HEK293 (cell line): ENCODE results near the gene PMS1.

Experiments used
- FEZF1 ChIP-seq: fragments of 450-650 bp; formaldehyde crosslinking; IDR thresholded peaks from 2 replicates; pipeline ENCODE4 v1.5.1; 2016; ENCODE audit warnings: missing biosample characterization, missing genetic modification characterization
- HOXA7 ChIP-seq: sonication (generic); formaldehyde crosslinking; IDR thresholded peaks from 2 replicates; pipeline ENCODE4 v1.8.1; 2022; ENCODE audit warnings: missing genetic modification reagents, borderline replicate concordance
- IKZF3 ChIP-seq: fragments of 450-650 bp; IDR thresholded peaks from 2 replicates; pipeline ENCODE4 v1.5.0; 2018; ENCODE audit warnings: missing biosample characterization, mild to moderate bottlenecking, missing genetic modification characterization, moderate library complexity
- ZBTB17 ChIP-seq: fragments of 450-650 bp; formaldehyde crosslinking; IDR thresholded peaks from 2 replicates; pipeline ENCODE4 v1.5.1; 2016; ENCODE audit warnings: missing biosample characterization, missing genetic modification characterization
- ZBTB21 ChIP-seq: fragments of 450-650 bp; formaldehyde crosslinking; IDR thresholded peaks from 2 replicates; pipeline ENCODE4 v1.5.1; 2017; ENCODE audit warnings: missing biosample characterization, missing genetic modification characterization
- ZBTB7A ChIP-seq: fragments of 450-650 bp; formaldehyde crosslinking; IDR thresholded peaks from 2 replicates; pipeline ENCODE4 v1.5.1; 2016; ENCODE audit warnings: low read depth, missing biosample characterization, missing genetic modification characterization
- ZFP69B ChIP-seq: fragments of 450-650 bp; formaldehyde crosslinking; IDR thresholded peaks from 2 replicates; pipeline ENCODE4 v1.5.1; 2016; ENCODE audit warnings: missing biosample characterization, missing genetic modification characterization
- ZNF10 ChIP-seq: fragments of 450-650 bp; formaldehyde crosslinking; IDR thresholded peaks from 2 replicates; pipeline ENCODE4 v1.5.1; 2017; ENCODE audit warnings: missing biosample characterization, missing genetic modification characterization
- ZNF132 ChIP-seq: fragments of 450-650 bp; formaldehyde crosslinking; IDR thresholded peaks from 2 replicates; pipeline ENCODE4 v1.5.1; 2017; ENCODE audit warnings: missing biosample characterization, missing genetic modification characterization, borderline replicate concordance
- ZNF16 ChIP-seq: fragments of 450-650 bp; formaldehyde crosslinking; IDR thresholded peaks from 2 replicates; pipeline ENCODE4 v1.5.1; 2016; ENCODE audit warnings: low read depth, missing biosample characterization, missing genetic modification characterization
- ZNF311 ChIP-seq: fragments of 450-650 bp; formaldehyde crosslinking; IDR thresholded peaks from 2 replicates; pipeline ENCODE4 v1.5.1; 2017; ENCODE audit warnings: missing biosample characterization, missing genetic modification characterization, borderline replicate concordance
- ZNF341 ChIP-seq: fragments of 450-650 bp; formaldehyde crosslinking; IDR thresholded peaks from 2 replicates; pipeline ENCODE4; 2016; ENCODE audit warnings: low read depth, missing biosample characterization, missing genetic modification characterization
- ZNF404 ChIP-seq: fragments of 450-650 bp; formaldehyde crosslinking; IDR thresholded peaks from 2 replicates; pipeline ENCODE4 v1.5.1; 2017; ENCODE audit warnings: missing biosample characterization, missing genetic modification characterization
- ZNF416 ChIP-seq: fragments of 450-650 bp; formaldehyde crosslinking; IDR thresholded peaks from 2 replicates; pipeline ENCODE4 v1.5.1; 2016; ENCODE audit warnings: missing biosample characterization, missing genetic modification characterization
- ZNF473 ChIP-seq: fragments of 450-650 bp; formaldehyde crosslinking; IDR thresholded peaks from 2 replicates; pipeline ENCODE4 v1.5.1; 2017; ENCODE audit warnings: missing biosample characterization, missing genetic modification characterization
- ZNF510 ChIP-seq: fragments of 450-650 bp; formaldehyde crosslinking; IDR thresholded peaks from 2 replicates; pipeline ENCODE4 v1.5.1; 2018; ENCODE audit warnings: mild to moderate bottlenecking, missing genetic modification characterization, missing biosample characterization; ENCODE audit not compliant: insufficient replicate concordance
- ZNF544 ChIP-seq: fragments of 450-650 bp; formaldehyde crosslinking; IDR thresholded peaks from 2 replicates; pipeline ENCODE4 v1.5.0; 2017; ENCODE audit warnings: missing biosample characterization, missing genetic modification characterization
- ZNF600 ChIP-seq: fragments of 450-650 bp; formaldehyde crosslinking; IDR thresholded peaks from 2 replicates; pipeline ENCODE4 v1.5.1; 2016; ENCODE audit warnings: missing biosample characterization, missing genetic modification characterization
- ZSCAN16 ChIP-seq: fragments of 450-650 bp; formaldehyde crosslinking; IDR thresholded peaks from 2 replicates; pipeline ENCODE4 v1.5.1; 2016; ENCODE audit warnings: missing biosample characterization, missing genetic modification characterization
- ZXDB ChIP-seq: fragments of 450-650 bp; formaldehyde crosslinking; IDR thresholded peaks from 2 replicates; pipeline ENCODE4 v1.5.1; 2016; ENCODE audit warnings: missing biosample characterization, missing genetic modification characterization
- TF ChIP-seq, protein P1 (sequence below): fragments of 450-650 bp; formaldehyde crosslinking; IDR thresholded peaks from 2 replicates; pipeline ENCODE4 v1.5.1; 2016; ENCODE audit warnings: missing biosample characterization, missing genetic modification characterization
- TF ChIP-seq, protein P2 (sequence below): fragments of 450-650 bp; formaldehyde crosslinking; IDR thresholded peaks from 2 replicates; pipeline ENCODE4 v1.5.1; 2016; ENCODE audit warnings: missing biosample characterization, missing genetic modification characterization
- TF ChIP-seq, protein P3 (sequence below): fragments of 450-650 bp; formaldehyde crosslinking; IDR thresholded peaks from 2 replicates; pipeline ENCODE4 v1.5.1; 2016; ENCODE audit warnings: missing biosample characterization, missing genetic modification characterization
- TF ChIP-seq, protein P4 (sequence below): fragments of 450-650 bp; formaldehyde crosslinking; IDR thresholded peaks from 2 replicates; pipeline ENCODE4 v1.5.1; 2016; ENCODE audit warnings: missing biosample characterization, missing genetic modification characterization
- TF ChIP-seq, protein P5 (sequence below): fragments of 450-650 bp; formaldehyde crosslinking; IDR thresholded peaks from 2 replicates; pipeline ENCODE4 v1.5.1; 2016; ENCODE audit warnings: missing biosample characterization, missing genetic modification characterization
- TF ChIP-seq, protein P6 (sequence below): fragments of 450-650 bp; IDR thresholded peaks from 2 replicates; pipeline ENCODE4 v1.5.1; 2018; ENCODE audit warnings: missing biosample characterization, mild to moderate bottlenecking, missing genetic modification characterization
- TF ChIP-seq, protein P7 (sequence below): fragments of 450-650 bp; formaldehyde crosslinking; IDR thresholded peaks from 2 replicates; pipeline ENCODE4 v1.5.1; 2016; ENCODE audit warnings: missing biosample characterization, missing genetic modification characterization

Gene PMS1

DNA sequence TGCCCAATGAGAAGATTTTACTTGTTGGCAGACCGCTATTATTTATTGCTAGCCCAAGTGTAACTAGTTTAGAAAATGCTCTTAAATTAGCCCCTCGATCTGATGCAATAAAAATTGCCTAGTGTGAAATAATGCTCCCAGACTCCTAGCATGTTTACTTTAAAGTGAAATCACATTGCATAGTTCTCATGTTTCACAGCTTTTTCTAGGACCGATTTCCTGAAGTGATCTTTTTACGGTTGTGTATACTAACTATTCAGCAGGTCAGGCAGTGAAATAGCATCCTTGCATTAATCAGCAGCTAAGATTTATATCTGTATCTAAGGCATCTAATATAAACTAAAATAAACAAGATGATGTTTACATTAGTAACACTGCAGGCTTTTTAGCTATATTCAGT is 52.4 kb downstream of the PMS1 start (continued):
- TF ChIP-seq, protein P1, sequence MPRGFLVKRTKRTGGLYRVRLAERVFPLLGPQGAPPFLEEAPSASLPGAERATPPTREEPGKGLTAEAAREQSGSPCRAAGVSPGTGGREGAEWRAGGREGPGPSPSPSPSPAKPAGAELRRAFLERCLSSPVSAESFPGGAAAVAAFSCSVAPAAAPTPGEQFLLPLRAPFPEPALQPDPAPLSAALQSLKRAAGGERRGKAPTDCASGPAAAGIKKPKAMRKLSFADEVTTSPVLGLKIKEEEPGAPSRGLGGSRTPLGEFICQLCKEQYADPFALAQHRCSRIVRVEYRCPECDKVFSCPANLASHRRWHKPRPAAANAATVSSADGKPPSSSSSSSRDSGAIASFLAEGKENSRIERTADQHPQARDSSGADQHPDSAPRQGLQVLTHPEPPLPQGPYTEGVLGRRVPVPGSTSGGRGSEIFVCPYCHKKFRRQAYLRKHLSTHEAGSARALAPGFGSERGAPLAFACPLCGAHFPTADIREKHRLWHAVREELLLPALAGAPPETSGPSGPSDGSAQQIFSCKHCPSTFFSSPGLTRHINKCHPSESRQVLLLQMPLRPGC (tag by site-specific recombination), result peak; percentile 87
- TF ChIP-seq ZSCAN16 (tag by site-specific recombination), result no peak
- TF ChIP-seq IKZF3, result peak; percentile 97
- peak; percentile 99 for TF ChIP-seq FEZF1 (tag by site-specific recombination)
- TF ChIP-seq ZNF510 (tag by site-specific recombination), result no peak
- no peak for TF ChIP-seq ZNF16
- TF ChIP-seq ZNF132 (tag by site-specific recombination), result no peak
- no peak for TF ChIP-seq ZNF10
- TF ChIP-seq, protein P2, sequence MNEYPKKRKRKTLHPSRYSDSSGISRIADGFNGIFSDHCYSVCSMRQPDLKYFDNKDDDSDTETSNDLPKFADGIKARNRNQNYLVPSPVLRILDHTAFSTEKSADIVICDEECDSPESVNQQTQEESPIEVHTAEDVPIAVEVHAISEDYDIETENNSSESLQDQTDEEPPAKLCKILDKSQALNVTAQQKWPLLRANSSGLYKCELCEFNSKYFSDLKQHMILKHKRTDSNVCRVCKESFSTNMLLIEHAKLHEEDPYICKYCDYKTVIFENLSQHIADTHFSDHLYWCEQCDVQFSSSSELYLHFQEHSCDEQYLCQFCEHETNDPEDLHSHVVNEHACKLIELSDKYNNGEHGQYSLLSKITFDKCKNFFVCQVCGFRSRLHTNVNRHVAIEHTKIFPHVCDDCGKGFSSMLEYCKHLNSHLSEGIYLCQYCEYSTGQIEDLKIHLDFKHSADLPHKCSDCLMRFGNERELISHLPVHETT, result 0 out of 2 replicates have a peak, but pooled peaks have one; percentile 32
- TF ChIP-seq ZNF341 (tag by site-specific recombination), result no peak
- TF ChIP-seq, protein P3, sequence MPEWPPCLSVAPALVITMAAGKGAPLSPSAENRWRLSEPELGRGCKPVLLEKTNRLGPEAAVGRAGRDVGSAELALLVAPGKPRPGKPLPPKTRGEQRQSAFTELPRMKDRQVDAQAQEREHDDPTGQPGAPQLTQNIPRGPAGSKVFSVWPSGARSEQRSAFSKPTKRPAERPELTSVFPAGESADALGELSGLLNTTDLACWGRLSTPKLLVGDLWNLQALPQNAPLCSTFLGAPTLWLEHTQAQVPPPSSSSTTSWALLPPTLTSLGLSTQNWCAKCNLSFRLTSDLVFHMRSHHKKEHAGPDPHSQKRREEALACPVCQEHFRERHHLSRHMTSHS, result peak; percentile 69
- TF ChIP-seq ZXDB (tag by site-specific recombination), result peak; percentile 87
- TF ChIP-seq, protein P4, sequence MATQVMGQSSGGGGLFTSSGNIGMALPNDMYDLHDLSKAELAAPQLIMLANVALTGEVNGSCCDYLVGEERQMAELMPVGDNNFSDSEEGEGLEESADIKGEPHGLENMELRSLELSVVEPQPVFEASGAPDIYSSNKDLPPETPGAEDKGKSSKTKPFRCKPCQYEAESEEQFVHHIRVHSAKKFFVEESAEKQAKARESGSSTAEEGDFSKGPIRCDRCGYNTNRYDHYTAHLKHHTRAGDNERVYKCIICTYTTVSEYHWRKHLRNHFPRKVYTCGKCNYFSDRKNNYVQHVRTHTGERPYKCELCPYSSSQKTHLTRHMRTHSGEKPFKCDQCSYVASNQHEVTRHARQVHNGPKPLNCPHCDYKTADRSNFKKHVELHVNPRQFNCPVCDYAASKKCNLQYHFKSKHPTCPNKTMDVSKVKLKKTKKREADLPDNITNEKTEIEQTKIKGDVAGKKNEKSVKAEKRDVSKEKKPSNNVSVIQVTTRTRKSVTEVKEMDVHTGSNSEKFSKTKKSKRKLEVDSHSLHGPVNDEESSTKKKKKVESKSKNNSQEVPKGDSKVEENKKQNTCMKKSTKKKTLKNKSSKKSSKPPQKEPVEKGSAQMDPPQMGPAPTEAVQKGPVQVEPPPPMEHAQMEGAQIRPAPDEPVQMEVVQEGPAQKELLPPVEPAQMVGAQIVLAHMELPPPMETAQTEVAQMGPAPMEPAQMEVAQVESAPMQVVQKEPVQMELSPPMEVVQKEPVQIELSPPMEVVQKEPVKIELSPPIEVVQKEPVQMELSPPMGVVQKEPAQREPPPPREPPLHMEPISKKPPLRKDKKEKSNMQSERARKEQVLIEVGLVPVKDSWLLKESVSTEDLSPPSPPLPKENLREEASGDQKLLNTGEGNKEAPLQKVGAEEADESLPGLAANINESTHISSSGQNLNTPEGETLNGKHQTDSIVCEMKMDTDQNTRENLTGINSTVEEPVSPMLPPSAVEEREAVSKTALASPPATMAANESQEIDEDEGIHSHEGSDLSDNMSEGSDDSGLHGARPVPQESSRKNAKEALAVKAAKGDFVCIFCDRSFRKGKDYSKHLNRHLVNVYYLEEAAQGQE (tag by site-specific recombination), result no peak
- TF ChIP-seq ZBTB7A (tag by site-specific recombination), result no peak
- TF ChIP-seq, protein P5, sequence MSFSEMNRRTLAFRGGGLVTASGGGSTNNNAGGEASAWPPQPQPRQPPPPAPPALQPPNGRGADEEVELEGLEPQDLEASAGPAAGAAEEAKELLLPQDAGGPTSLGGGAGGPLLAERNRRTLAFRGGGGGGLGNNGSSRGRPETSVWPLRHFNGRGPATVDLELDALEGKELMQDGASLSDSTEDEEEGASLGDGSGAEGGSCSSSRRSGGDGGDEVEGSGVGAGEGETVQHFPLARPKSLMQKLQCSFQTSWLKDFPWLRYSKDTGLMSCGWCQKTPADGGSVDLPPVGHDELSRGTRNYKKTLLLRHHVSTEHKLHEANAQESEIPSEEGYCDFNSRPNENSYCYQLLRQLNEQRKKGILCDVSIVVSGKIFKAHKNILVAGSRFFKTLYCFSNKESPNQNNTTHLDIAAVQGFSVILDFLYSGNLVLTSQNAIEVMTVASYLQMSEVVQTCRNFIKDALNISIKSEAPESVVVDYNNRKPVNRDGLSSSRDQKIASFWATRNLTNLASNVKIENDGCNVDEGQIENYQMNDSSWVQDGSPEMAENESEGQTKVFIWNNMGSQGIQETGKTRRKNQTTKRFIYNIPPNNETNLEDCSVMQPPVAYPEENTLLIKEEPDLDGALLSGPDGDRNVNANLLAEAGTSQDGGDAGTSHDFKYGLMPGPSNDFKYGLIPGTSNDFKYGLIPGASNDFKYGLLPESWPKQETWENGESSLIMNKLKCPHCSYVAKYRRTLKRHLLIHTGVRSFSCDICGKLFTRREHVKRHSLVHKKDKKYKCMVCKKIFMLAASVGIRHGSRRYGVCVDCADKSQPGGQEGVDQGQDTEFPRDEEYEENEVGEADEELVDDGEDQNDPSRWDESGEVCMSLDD (tag by site-specific recombination), result no peak
- peak; percentile 63; the same call in 1 of the 2 replicates for TF ChIP-seq ZFP69B (tag by site-specific recombination)
- no peak for TF ChIP-seq ZNF544
- TF ChIP-seq, protein P6, sequence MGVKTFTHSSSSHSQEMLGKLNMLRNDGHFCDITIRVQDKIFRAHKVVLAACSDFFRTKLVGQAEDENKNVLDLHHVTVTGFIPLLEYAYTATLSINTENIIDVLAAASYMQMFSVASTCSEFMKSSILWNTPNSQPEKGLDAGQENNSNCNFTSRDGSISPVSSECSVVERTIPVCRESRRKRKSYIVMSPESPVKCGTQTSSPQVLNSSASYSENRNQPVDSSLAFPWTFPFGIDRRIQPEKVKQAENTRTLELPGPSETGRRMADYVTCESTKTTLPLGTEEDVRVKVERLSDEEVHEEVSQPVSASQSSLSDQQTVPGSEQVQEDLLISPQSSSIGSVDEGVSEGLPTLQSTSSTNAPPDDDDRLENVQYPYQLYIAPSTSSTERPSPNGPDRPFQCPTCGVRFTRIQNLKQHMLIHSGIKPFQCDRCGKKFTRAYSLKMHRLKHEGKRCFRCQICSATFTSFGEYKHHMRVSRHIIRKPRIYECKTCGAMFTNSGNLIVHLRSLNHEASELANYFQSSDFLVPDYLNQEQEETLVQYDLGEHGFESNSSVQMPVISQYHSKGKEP (tag by site-specific recombination), result peak; percentile 96
- TF ChIP-seq ZNF473, result no peak
- no peak for TF ChIP-seq HOXA7 (CRISPR knock-in tag)
- TF ChIP-seq ZNF416, result no peak
- peak; percentile 26; the same call in 1 of the 2 replicates for TF ChIP-seq ZBTB21 (tag by site-specific recombination)
- peak; percentile 69 for TF ChIP-seq ZBTB17 (tag by site-specific recombination)
- no peak for TF ChIP-seq ZNF600 (tag by site-specific recombination)
- no peak for TF ChIP-seq ZNF404
- TF ChIP-seq, protein P7, sequence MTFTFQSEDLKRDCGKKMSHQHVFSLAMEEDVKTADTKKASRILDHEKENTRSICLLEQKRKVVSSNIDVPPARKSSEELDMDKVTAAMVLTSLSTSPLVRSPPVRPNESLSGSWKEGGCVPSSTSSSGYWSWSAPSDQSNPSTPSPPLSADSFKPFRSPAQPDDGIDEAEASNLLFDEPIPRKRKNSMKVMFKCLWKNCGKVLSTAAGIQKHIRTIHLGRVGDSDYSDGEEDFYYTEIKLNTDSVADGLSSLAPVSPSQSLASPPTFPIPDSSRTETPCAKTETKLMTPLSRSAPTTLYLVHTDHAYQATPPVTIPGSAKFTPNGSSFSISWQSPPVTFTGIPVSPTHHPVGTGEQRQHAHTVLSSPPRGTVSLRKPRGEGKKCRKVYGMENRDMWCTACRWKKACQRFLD (tag by site-specific recombination), result no peak
- no peak for TF ChIP-seq ZNF311
